ENCODE data around the gene DEFB129. TPM values are rescaled to one million over a fixed set of nuclear protein-coding genes. Genes with fewer than 3 reads are reported as not detected.

The DEFB129 gene
- total RNA-seq, 4 donors from 2014 or later: not detected

- in situ Hi-C loops (cut with MboI; ENCODE audit: low pct_ligation_motif_present in 1 of 4, low pct_unique_long_range_greater_than_20kb in 1 of 4, low sequenced_read_pairs in 3 of 4): no loop called here
Measured at GRCh38 chr20:272718-273117, 45.7 kb downstream of the DEFB129 start.

GRCh38 chr20:273884-274283 is 46.8 kb downstream of the DEFB129 start:
- peaks cover 0 to 12% (median 2%) of the 10 kb centered on the region in 4 donors for H3K36me3 ChIP-seq
- 74% methylated on average over 3 of the region's 3 CpGs for WGBS, 2 donors (ENCODE audit: low coverage in 1 of 2)
- H3K27ac ChIP-seq: no peak overlapping the region
- H3K9me3 ChIP-seq: no peaks in the 10 kb centered on the region
- H3K27me3 ChIP-seq: no peaks in the 10 kb centered on the region
- DNase-seq: no peak
- no peaks in the 10 kb centered on the region for H3K4me1 ChIP-seq
- no peak overlapping the region for H3K4me3 ChIP-seq
- no peak for TF ChIP-seq POLR2AphosphoS5 (IDR thresholded peaks at IDR 0.05)
- no peak for TF ChIP-seq EP300 (IDR thresholded peaks at IDR 0.05; ENCODE audit: low read depth)
- no peak for TF ChIP-seq POLR2A (IDR thresholded peaks at IDR 0.05)
- no peak for TF ChIP-seq CTCF (IDR thresholded peaks at IDR 0.05)
- intact Hi-C loops (cut with DNase I; ENCODE audit: low total_unique reads) (loop anchor here (10.0 kb wide), 1 partner anchor 51 kb away; the partner anchor contains the start of gene SOX12), in situ Hi-C loops (cut with MboI; ENCODE audit: low pct_ligation_motif_present in 1 of 4, low pct_unique_long_range_greater_than_20kb in 1 of 4, low sequenced_read_pairs in 3 of 4) (no loop called here)

More at GRCh38 chr20:272718-273117, 45.7 kb downstream of the DEFB129 start:
- no peak for DNase-seq
- Histone ChIP-seq H3K36me3 (peaks cover 0 to 12% (median 2%) of the 10 kb centered on the region in 4 donors), H3K4me3 (no peak overlapping the region), H3K9me3 (no peaks in the 10 kb centered on the region), H3K27me3 (no peaks in the 10 kb centered on the region), H3K27ac (no peak overlapping the region), H3K4me1 (no peaks in the 10 kb centered on the region)
- intact Hi-C loops (cut with DNase I; ENCODE audit: low total_unique reads): loop anchor here (10.0 kb wide), 1 partner anchor 52 kb away; the partner anchor contains the start of gene SOX12
- no peak for TF ChIP-seq POLR2A (IDR thresholded peaks at IDR 0.05)
- no peak for TF ChIP-seq POLR2AphosphoS5 (IDR thresholded peaks at IDR 0.05)
- TF ChIP-seq CTCF (IDR thresholded peaks at IDR 0.05): no peak
- TF ChIP-seq EP300 (IDR thresholded peaks at IDR 0.05; ENCODE audit: low read depth): no peak

- TF ChIP-seq CTCF (IDR thresholded peaks at IDR 0.05) (no peak), POLR2A (IDR thresholded peaks at IDR 0.05) (no peak), POLR2AphosphoS5 (IDR thresholded peaks at IDR 0.05) (no peak), EP300 (IDR thresholded peaks at IDR 0.05; ENCODE audit: low read depth) (no peak)
- no peak overlapping the region for H3K4me3 ChIP-seq
- WGBS, 2 donors (ENCODE audit: low coverage in 1 of 2): 83 to 91% methylated on average over 2 to 7 of the region's 7 CpGs
- no peaks in the 10 kb centered on the region for H3K4me1 ChIP-seq
- H3K9me3 ChIP-seq: no peaks in the 10 kb centered on the region
- H3K36me3 ChIP-seq: peaks cover 0 to 12% (median 2%) of the 10 kb centered on the region in 4 donors
- intact Hi-C loops (cut with DNase I; ENCODE audit: low total_unique reads) (loop anchor here (10.0 kb wide), 1 partner anchor 49 kb away; the partner anchor contains the start of gene SOX12), in situ Hi-C loops (cut with MboI; ENCODE audit: low pct_ligation_motif_present in 1 of 4, low pct_unique_long_range_greater_than_20kb in 1 of 4, low sequenced_read_pairs in 3 of 4) (no loop called here)
- no peaks in the 10 kb centered on the region for H3K27me3 ChIP-seq
- DNase-seq: no peak
- no peak overlapping the region for H3K27ac ChIP-seq
Measured at GRCh38 chr20:275791-276190, 48.7 kb downstream of the DEFB129 start.

GRCh38 chr20:276620-277495 is 49.8 kb downstream of the DEFB129 start:
- H3K4me1 ChIP-seq: no peaks in the 10 kb centered on the region
- H3K27me3 ChIP-seq: no peaks in the 10 kb centered on the region
- no peak overlapping the region for H3K27ac ChIP-seq
- WGBS, 2 donors (ENCODE audit: low coverage in 1 of 2): 80 to 91% methylated on average over 2 to 12 of the region's 12 CpGs
- no peaks in the 10 kb centered on the region for H3K9me3 ChIP-seq
- TF ChIP-seq POLR2A (IDR thresholded peaks at IDR 0.05) (no peak), CTCF (IDR thresholded peaks at IDR 0.05) (no peak), POLR2AphosphoS5 (IDR thresholded peaks at IDR 0.05) (no peak), EP300 (IDR thresholded peaks at IDR 0.05; ENCODE audit: low read depth) (no peak)
- DNase-seq: no peak
- no peak overlapping the region for H3K4me3 ChIP-seq
- in situ Hi-C loops (cut with MboI; ENCODE audit: low pct_ligation_motif_present in 1 of 4, low pct_unique_long_range_greater_than_20kb in 1 of 4, low sequenced_read_pairs in 3 of 4) (no loop called here), intact Hi-C loops (cut with DNase I; ENCODE audit: low total_unique reads) (loop anchor here (10.0 kb wide), 1 partner anchor 48 kb away; the partner anchor contains the start of gene SOX12)
- peaks cover 0 to 12% (median 2%) of the 10 kb centered on the region in 4 donors for H3K36me3 ChIP-seq

Measured in transverse colon (tissue), 4 donors.